ENCODE data around the gene A2M.

The A2M gene

GRCh38 chr12:9101018-9101687 lies 14.6 kb downstream of the A2M start:
- no peaks in the 10 kb centered on the region for H3K36me3 ChIP-seq (replicated peaks; ENCODE audit: low read depth, low read length)
- no peak overlapping the region for H3K4me3 ChIP-seq (ENCODE audit: low read length)
- H3K9ac ChIP-seq (ENCODE audit: low read length) = no peak overlapping the region
- H3K4me2 ChIP-seq (ENCODE audit: low read length) = no peak overlapping the region
- no peak overlapping the region for H3K27ac ChIP-seq (ENCODE audit: low read length)
- H2AFZ ChIP-seq (ENCODE audit: low read depth, low read length) = no peak overlapping the region
- no peaks in the 10 kb centered on the region for H3K79me2 ChIP-seq (ENCODE audit: low read length)
- H4K20me1 ChIP-seq (ENCODE audit: insufficient read depth, low read length) = no peaks in the 10 kb centered on the region
- H3K27me3 ChIP-seq (ENCODE audit: low read depth, low read length) = no peaks in the 10 kb centered on the region
- peaks cover 23% of the 10 kb centered on the region for H3K4me1 ChIP-seq (ENCODE audit: low read length)
- H3K9me3 ChIP-seq (ENCODE audit: insufficient read depth, low read length) = no peaks in the 10 kb centered on the region
- TF ChIP-seq CTCF (IDR thresholded peaks at IDR 0.05; ENCODE audit: low read depth, low read length) (no peak), EZH2phosphoT487 (IDR thresholded peaks at IDR 0.05; ENCODE audit: low read depth) (no peak)

- Histone ChIP-seq H3K4me3 (ENCODE audit: low read length) (no peak overlapping the region), H3K4me1 (ENCODE audit: low read length) (peaks cover 12% of the 10 kb centered on the region), H3K9ac (ENCODE audit: low read length) (no peak overlapping the region)
Measured at GRCh38 chr12:9099552-9100190, 16.0 kb downstream of the A2M start.

GRCh38 chr12:9098463-9099026 lies 17.2 kb downstream of the A2M start:
- Histone ChIP-seq H3K9ac (ENCODE audit: low read length) (no peak overlapping the region), H3K79me2 (ENCODE audit: low read length) (no peaks in the 10 kb centered on the region), H3K27ac (ENCODE audit: low read length) (no peak overlapping the region), H3K36me3 (replicated peaks; ENCODE audit: low read depth, low read length) (no peaks in the 10 kb centered on the region), H2AFZ (ENCODE audit: low read depth, low read length) (no peak overlapping the region), H4K20me1 (ENCODE audit: insufficient read depth, low read length) (no peaks in the 10 kb centered on the region), H3K4me2 (ENCODE audit: low read length) (no peak overlapping the region), H3K9me3 (ENCODE audit: insufficient read depth, low read length) (no peaks in the 10 kb centered on the region), H3K27me3 (ENCODE audit: low read depth, low read length) (no peaks in the 10 kb centered on the region), H3K4me3 (ENCODE audit: low read length) (no peak overlapping the region), H3K4me1 (ENCODE audit: low read length) (peaks cover 6% of the 10 kb centered on the region)
- TF ChIP-seq EZH2phosphoT487 (IDR thresholded peaks at IDR 0.05; ENCODE audit: low read depth) (no peak), CTCF (IDR thresholded peaks at IDR 0.05; ENCODE audit: low read depth, low read length) (no peak)

More at GRCh38 chr12:9099552-9100190, 16.0 kb downstream of the A2M start:
- Histone ChIP-seq H3K4me2 (ENCODE audit: low read length) (no peak overlapping the region), H3K79me2 (ENCODE audit: low read length) (no peaks in the 10 kb centered on the region), H3K27ac (ENCODE audit: low read length) (no peak overlapping the region), H3K36me3 (replicated peaks; ENCODE audit: low read depth, low read length) (no peaks in the 10 kb centered on the region), H3K27me3 (ENCODE audit: low read depth, low read length) (no peaks in the 10 kb centered on the region), H4K20me1 (ENCODE audit: insufficient read depth, low read length) (no peaks in the 10 kb centered on the region), H3K9me3 (ENCODE audit: insufficient read depth, low read length) (no peaks in the 10 kb centered on the region), H2AFZ (ENCODE audit: low read depth, low read length) (no peak overlapping the region)
- TF ChIP-seq CTCF (IDR thresholded peaks at IDR 0.05; ENCODE audit: low read depth, low read length) (no peak), EZH2phosphoT487 (IDR thresholded peaks at IDR 0.05; ENCODE audit: low read depth) (no peak)

- no peaks in the 10 kb centered on the region for H3K9me3 ChIP-seq (ENCODE audit: insufficient read depth, low read length)
Measured at GRCh38 chr12:9098115-9098452, 17.6 kb downstream of the A2M start.

More at GRCh38 chr12:9098115-9098452, 17.6 kb downstream of the A2M start:
- no peaks in the 10 kb centered on the region for H4K20me1 ChIP-seq (ENCODE audit: insufficient read depth, low read length)
- no peaks in the 10 kb centered on the region for H3K79me2 ChIP-seq (ENCODE audit: low read length)
- no peak overlapping the region for H3K9ac ChIP-seq (ENCODE audit: low read length)
- no peak overlapping the region for H3K27ac ChIP-seq (ENCODE audit: low read length)
- TF ChIP-seq CTCF (IDR thresholded peaks at IDR 0.05; ENCODE audit: low read depth, low read length) (no peak), EZH2phosphoT487 (IDR thresholded peaks at IDR 0.05; ENCODE audit: low read depth) (no peak)
- H3K27me3 ChIP-seq (ENCODE audit: low read depth, low read length) = no peaks in the 10 kb centered on the region
- H3K4me3 ChIP-seq (ENCODE audit: low read length) = no peak overlapping the region
- H3K36me3 ChIP-seq (replicated peaks; ENCODE audit: low read depth, low read length) = no peaks in the 10 kb centered on the region
- H3K4me2 ChIP-seq (ENCODE audit: low read length) = no peak overlapping the region
- H3K4me1 ChIP-seq (ENCODE audit: low read length) = peaks cover 1% of the 10 kb centered on the region
- no peak overlapping the region for H2AFZ ChIP-seq (ENCODE audit: low read depth, low read length)
